Skin epidermis (tissue), 12 donors: Measurements from ENCODE around the gene KLHL24.
"Not testable (repeated sequence)": the region's sequence is repeated elsewhere in the genome, so short reads cannot be mapped to it uniquely, and the experiment has no call there.

Source experiments
- H3K27ac ChIP-seq, 21 experiments: fragments of 200-600 bp; sonication (generic) in 11 of 21; one replicate each; pipeline ENCODE4 v1.5.0; 2020; ENCODE audit warnings: mild to moderate bottlenecking in 3 of 21, inconsistent platforms in 2 of 21, moderate library complexity in 2 of 21
- H3K4me3 ChIP-seq, 7 experiments: fragments of 200-600 bp; sonication (generic) in 2 of 7; one replicate each; pipeline ENCODE4 v1.5.0; 2020; ENCODE audit warnings: inconsistent platforms in 2 of 7, mild to moderate bottlenecking in 2 of 7, moderate library complexity in 1 of 7

Gene KLHL24, protein sequence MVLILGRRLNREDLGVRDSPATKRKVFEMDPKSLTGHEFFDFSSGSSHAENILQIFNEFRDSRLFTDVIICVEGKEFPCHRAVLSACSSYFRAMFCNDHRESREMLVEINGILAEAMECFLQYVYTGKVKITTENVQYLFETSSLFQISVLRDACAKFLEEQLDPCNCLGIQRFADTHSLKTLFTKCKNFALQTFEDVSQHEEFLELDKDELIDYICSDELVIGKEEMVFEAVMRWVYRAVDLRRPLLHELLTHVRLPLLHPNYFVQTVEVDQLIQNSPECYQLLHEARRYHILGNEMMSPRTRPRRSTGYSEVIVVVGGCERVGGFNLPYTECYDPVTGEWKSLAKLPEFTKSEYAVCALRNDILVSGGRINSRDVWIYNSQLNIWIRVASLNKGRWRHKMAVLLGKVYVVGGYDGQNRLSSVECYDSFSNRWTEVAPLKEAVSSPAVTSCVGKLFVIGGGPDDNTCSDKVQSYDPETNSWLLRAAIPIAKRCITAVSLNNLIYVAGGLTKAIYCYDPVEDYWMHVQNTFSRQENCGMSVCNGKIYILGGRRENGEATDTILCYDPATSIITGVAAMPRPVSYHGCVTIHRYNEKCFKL

DNA sequence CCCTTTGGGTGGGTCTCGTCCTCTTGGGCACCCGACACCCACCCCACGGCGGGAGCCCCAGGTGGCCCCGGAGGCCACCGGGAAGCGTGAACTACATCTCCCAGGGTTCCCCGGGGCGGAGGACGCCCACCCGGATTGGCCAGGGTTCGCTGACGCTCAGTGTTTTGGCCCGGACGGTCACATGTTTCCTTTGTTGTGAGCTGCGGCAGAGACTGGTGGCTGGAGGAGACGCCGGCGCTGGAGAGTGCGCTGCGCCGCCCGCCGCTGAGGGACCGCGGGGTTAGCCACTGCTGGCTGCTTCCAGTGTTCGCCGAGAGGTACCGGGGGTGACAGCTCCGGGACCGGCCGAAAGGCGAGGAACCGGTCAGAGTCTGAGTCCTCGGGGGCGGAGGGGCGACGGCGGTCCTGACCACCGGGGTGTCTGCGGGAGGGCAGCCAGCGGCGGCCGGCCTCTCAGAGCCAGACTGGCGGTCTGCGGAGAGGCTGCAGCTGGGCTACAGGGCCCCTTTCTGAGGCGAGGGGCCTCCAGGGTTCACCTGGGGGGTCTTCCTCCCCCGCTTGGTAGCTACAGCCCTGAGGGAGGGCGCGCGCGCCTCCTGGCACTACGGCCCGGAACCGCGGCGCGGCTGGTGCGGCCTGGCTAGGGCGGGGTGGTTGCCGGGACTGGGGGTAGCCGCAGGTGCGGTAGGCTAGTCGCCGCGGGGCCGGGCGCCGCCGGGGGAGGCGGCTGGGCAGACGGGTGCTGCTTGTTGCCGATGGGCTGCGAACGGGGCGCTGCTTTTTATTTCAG lies at the start of gene KLHL24:
Gene KLHL24 (plus strand): TSS at position 193 of the 790 bp plus-strand sequence. CDS start 14,734 bp downstream, outside the sequence.
- H3K27ac ChIP-seq: peak within 1 kb of the TSS; percentile 79 to 98 (median 95)
- peak within 1 kb of the TSS; percentile 77 to 100 (median 99) for H3K4me3 ChIP-seq

DNA sequence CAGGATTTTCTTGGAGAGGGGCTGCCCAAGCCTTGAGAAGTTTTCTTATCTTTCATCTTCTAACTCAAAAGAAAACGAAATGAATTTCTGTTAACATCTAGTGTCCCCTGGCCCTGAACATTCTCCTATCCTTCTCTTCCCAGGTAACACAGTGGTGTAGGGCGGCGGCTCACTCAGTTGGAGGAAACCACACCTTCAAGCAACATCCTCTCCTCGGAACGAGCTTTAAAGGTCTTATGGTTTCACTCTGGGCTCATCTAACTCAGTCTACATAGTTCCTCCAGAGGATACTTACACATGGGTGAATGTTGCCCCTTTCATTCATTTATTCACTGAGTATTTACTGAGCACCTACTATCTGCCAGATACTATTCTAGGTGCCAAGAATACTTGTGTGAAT lies 48.9 kb upstream of the KLHL24 start:
- Histone ChIP-seq H3K27ac (peak overlapping the region in 2 of 21 experiments; percentile 10 to 54), H3K4me3 (no peak overlapping the region)

DNA sequence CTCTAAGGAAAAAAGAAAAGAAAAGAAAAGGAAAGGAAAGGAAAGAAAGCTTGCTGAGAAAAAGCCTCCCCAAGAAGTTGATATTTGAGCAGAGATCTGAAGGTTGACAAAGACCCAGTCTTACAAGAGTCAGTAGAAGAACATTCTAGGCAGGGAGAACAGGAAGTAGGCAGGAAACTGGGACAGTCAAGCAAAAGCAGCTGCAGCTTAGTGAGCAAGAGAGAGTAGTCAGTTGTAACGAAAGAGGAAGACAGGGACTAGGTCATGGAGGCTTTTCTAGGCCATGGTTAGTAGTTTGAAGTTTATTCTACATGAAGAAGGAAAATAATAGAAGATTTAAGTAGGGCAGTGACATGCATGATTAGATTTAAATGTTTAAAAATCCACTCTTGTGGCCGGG lies 48.1 kb upstream of the KLHL24 start:
- peak overlapping the region in 2 of 21 experiments; percentile 10 to 54 for H3K27ac ChIP-seq

DNA sequence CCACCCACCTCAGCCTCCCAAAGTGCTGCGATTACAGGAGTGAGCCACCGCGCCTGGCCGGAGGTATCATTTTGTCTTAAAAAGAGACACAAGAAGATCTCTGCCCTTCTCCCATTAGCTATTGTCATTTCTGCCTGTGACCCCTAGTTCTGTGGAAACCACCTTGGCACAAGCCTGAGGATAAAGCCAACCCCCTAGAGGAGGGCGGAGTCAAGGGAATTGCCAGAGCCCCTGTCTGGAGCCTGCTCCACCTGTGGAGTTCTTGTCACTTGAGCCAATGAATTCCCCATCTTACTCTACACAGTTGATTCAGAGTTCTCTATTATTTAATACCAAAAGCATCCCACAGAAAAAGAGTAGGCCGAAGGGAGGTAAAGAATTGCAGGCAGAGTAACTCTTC lies 45.0 kb upstream of the KLHL24 start:
- H3K27ac ChIP-seq: no peak overlapping the region
- H3K4me3 ChIP-seq: no peak overlapping the region

More for the DNA sequence above, 48.1 kb upstream of the KLHL24 start:
- no peak overlapping the region for H3K4me3 ChIP-seq

DNA sequence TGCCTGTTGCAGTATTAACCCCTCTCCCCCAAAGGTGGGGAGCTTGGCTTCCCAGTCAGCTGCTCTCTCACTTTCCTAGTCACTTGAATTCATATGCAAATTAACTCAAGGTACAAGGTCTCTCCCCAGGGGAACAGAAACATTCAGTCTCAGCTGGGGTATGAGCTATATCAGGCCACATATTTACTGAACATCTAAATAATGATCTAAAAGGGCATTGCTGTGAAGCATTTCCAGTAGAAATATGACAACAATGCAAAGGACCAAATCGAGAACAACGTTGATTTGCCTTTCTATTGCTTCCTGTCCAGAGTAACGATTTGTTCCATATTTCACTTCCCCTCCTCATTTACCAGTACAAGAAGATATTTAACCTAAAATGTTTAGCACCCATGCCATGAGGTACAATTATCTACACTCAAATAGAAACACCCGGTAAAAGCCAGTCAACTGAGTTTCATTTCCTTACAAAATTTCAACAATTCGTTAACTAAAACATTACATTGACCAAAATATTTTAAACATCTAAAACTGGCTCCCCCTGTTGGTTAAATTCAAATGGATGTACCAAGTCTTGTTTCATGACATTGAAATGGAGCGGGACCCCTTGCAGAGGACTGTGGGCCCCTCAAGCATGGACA lies 43.4 kb upstream of the KLHL24 start:
- no peak overlapping the region for H3K27ac ChIP-seq
- no peak overlapping the region for H3K4me3 ChIP-seq

DNA sequence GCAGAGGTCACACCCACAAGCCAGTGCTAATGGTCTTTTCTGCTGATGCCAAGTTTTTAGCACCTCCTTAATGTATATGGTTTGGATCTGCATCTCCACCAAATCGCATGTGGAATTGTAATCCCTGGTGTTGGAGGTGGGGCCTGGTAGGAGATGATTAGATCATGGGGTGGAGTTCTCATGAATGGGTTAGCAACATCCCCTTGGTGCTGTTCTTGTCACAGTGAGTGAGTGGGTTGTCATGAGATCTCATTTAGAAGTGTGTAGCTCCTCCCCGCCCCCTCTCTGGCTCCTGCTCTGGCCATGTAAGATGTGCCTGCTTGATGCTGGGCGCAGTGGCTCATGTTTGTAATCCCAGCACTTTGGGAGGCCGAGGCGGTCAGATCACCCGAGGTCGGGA lies 42.6 kb upstream of the KLHL24 start:
- no peak overlapping the region for H3K27ac ChIP-seq
- no peak overlapping the region for H3K4me3 ChIP-seq

DNA sequence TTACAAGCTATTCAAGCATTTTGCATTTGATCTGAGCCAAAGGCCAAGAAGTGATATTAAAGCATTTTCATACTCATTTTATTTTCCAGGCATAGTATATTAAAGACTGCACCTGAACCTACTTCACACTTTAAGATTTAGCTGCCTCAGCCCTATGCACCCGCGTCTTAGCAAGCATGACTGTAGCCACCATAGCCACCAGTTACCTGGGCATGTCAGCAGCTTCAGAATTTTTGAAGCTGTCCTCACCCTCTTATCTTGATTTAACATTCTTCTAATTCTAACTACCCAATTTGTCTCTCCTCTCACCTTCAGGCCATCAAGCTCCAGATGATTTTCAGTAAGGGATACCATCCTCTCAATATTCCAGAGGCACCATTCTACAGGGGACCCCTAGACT lies 40.8 kb upstream of the KLHL24 start:
- H3K27ac ChIP-seq: no peak overlapping the region
- no peak overlapping the region for H3K4me3 ChIP-seq

DNA sequence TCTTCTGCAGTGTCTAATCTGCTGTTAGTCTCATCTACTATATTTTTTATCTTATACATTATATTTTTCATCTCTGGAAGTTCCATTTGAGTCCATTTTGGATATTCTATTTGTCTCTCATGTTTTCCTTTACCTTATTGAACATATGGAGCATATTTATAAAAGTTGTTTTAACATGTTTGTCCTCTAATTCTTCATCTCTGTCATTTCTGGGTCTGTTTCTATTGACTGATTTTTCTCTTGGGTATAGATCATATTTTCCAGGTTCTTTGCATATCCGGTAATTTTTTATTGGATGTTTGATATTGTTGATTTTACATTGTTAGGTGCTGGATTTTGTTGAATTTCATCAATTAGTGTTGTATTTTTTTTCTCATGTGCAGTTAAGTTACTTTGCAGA lies 37.5 kb upstream of the KLHL24 start:
- no peak overlapping the region for H3K27ac ChIP-seq
- H3K4me3 ChIP-seq: no peak overlapping the region

DNA sequence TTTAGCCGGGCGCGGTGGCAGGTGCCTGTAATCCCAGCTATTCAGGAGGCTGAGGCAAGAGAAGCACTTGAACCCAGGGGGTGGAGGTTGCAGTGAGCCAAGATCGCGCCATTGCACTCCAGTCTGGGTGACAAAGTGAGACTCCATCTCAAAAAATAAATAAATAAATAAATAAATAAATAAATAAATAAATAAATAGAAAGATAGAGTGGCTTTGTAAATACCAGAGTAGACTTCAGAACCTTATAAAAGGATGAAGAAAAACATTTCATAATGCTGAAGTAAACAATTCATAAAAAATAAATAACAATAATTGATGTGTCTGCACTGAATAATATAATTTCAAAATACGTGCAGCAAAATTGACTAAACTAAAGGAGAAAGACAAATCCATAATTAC lies 24.1 kb upstream of the KLHL24 start:
- H3K4me3 ChIP-seq: not testable (repeated sequence)

DNA sequence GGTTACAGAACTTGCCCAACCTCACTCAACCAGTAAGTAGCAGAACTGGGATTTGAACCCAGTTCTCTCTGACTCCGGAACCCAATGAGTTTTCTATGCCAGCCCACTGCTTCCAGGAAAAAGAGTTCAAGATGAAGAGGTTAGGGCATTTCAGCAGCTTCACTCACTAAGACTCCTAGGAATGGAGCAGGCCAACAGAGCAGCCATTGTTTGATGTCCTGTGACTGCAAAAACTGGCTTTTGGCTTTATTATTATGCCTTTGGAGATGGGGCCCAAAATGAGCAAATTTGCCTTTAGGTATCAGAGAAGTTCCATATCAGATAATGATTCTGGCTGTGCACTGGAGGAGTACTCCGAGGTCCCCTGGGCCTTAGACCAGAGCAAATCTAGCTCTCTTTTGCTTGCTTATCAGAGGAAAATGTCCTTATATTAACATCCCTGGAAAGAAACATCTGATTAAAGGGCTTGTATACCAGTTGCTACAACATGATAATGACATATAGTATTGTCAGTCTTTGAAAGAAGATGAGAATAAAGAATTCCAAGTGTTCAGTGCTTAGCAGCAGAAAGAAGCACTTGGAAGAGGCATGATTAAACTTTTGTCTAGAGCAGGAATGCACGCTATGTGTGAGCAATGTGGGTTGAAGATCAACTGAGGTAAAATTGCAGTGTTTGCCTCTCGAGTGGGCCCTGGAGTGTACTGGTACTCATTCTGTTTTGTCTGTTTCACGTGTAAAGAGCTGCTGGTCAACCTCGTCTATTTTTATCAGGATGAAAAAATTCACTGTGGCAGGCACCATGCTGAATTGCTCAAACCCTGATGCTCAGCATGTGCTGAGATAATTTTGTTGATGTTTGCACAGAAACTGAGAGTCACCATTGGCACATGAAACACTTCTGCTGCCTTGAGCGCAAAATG lies 21.8 kb upstream of the KLHL24 start:
- no peak overlapping the region for H3K27ac ChIP-seq
- no peak overlapping the region for H3K4me3 ChIP-seq

More for the DNA sequence above, 24.1 kb upstream of the KLHL24 start:
- H3K27ac ChIP-seq: not testable (repeated sequence)

DNA sequence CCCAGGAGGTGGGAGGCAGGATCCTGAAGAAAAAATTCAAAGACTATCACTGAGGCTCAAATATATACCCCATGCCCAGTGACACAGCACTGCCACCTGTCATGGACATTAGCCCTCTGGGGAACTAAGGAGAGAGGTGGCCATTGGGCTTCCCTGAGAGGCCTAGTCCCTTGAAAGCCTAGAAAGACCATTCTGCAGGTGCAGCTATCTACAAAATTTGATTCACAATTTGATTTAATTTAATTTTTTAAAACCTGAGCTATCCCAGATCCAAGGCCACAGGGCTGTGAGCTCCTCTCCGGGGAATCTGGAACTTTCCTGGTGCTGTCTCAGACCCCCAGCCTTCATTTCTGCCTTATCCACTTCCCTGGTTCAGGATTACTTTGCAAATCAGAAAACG lies 16.9 kb upstream of the KLHL24 start:
- Histone ChIP-seq H3K4me3 (no peak overlapping the region), H3K27ac (no peak overlapping the region)

DNA sequence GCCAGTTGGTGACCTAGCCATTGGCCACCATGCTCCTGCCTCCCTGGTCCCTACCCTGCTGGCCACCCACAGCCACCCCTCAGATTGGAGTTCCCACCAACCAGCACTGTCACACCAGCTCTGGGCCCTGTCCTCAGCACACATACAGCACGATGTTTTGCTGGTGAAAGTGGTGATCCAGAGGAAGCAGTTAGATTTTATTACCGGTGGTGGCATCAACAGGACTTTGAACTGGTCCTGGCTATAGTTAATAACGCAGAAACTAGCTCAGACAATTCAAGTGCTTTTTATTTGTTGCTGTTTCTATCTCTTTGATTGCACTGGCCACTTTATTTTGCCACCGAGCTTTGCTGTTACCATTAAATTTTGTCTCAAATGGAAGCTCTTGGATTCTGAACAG lies 16.4 kb upstream of the KLHL24 start:
- H3K27ac ChIP-seq: no peak overlapping the region

DNA sequence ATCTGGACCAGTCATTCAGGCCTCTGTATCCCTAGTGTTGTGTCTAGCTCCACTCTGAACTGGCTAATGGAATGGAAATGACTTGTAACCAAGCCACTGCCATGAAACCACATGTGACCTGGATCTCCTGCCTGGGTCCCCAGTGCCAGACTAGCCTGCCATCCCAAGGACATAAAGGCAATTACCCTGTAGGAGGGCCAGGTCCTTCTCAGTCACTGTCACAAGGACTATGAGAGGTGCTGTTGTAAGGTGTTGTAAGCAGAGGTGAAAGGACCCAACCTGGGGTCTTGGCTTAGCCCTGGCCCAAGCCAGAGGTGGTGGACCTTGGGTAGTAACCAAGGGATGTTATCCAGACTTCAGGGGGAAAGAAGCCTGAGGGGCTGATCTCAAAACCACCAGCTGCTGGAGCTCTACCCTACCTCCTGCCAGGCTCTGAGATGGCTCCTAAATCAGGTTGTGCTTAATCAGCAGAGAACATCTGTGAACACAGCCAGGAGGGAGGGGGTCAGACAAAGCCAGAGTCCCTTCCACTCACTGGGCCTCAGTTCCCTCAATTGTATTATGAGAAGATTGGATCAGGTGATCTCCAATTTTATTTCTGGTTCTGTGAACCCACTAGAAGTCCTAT lies 15.7 kb upstream of the KLHL24 start:
- no peak overlapping the region for H3K4me3 ChIP-seq
- H3K27ac ChIP-seq: no peak overlapping the region

More for the DNA sequence above, 16.4 kb upstream of the KLHL24 start:
- no peak overlapping the region for H3K4me3 ChIP-seq

DNA sequence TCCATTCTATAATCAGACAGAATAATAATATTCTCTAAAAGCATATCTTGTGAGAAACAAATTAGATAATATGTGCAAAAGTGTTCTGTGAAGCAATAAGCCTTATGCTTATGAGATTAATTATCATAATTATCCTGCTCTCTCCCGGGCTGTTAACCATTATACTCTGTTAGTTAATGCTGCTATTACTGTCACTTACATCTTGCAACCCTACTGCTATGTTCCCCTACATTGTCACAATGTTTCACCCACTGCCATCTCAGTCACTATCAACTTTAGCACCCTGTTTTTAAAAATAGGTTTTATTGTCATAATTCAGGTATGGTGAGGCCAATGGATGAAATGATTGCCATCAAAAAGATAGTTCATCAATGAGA lies 15.2 kb upstream of the KLHL24 start:
- H3K4me3 ChIP-seq: no peak overlapping the region
- H3K27ac ChIP-seq: no peak overlapping the region

DNA sequence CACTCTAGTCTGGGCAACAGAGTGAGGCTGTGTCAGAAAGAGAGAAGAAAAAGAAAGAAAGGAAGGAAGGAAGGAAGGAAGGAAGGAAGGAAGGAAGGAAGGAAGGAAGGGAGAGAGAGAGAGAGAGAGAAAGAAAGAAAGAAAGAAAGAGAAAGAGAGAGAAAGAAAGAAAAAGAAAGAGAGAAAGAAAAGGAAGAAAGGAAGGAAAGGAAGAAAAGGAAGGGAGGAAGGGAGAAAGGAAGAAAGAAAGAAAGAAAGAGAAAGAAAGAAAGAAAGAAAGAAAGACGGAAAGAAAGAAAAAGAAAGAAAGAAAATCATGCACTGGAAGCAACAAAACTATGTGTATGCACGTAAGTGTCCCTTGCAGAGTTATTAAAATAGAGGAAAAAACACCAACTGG lies 12.9 kb upstream of the KLHL24 start:
- H3K27ac ChIP-seq, H3K4me3 ChIP-seq: not testable (repeated sequence)

DNA sequence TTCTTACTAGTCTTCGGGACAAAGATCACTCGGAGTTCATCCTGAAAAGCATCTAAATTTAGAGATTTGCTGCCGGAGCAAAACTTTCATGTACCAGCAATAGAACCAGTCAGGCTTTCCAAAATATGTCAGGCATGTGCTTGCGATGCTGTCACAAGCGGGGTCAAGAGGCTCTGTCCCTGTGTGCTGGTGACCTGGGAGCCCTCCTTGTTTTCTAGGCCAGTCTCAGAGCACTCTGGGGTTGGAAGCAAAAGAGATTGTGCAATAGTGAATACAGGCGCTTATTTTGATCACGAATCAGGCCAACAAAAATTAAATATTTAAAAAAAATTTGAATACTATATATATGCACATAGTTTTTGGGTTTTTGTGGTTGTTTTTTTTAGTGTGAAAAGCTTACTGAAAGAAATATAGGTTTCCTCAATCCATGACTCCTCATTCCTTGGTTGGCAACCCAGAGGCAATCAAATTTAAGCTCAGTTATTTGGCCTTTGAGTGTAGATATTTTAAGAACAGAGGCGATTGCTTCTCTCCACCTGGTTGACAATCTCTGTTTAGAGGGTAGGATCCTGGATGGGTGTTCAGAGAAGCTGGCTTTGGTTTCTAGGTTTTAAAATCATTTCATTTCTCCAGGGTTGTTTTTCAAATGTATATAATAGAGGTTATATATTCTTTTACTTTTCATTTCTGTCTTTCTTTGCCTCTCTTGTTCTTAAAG lies 8.4 kb upstream of the KLHL24 start:
- Histone ChIP-seq H3K27ac (no peak overlapping the region), H3K4me3 (no peak overlapping the region)

DNA sequence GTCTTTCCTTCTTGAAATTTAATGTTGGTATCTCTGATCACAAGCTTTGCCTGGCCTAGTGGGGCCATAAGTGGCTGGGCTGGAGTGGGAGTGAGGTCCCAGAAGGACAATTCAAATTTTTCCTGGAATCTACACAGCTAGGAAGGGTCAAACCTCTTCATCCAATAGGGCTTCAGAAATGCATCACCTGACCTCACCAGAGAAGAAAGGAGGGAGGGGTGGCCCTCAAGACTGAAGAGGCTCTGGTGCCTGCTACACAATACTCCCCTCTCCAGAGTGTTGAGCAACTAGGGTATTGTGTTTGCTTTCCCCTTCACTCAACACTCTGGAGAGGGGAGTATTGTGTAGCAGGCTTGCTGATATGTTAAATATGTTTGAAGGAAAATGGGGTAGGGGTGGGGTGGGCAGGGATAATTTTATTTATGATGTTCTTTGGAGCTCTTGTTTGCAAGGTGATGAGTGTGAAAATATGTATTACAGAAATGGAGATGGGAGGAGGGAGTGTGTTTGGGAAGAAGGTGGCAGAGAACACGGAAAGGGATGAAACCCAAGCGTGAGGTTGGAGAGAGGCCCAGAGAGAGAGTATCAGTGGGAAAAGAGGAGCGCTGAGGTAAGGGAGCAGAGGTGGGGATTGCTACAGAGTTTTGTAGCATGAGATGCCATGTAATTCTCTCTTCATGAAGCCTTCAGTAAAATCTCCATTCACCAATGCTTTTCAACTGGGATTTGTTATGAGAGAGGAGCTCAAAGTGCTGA lies 5.7 kb upstream of the KLHL24 start:
- Histone ChIP-seq H3K27ac (no peak overlapping the region), H3K4me3 (no peak overlapping the region)
